Caco-2 (cell line): ENCODE measurements around the gene ESRRG. TPM values are rescaled to one million over a fixed set of nuclear protein-coding genes. Genes with fewer than 3 reads are reported as not detected.

Source experiments
- BruUV-seq: library from RNA; stranded (reverse); fragments of 400-500 nt; replicated peaks from 2 replicates; lab custom pipeline; 2021; lab: Mats Ljungman, UMichigan
- CTCF ChIA-PET: fragments of 300-600 bp; sonication (Branson Sonifier 250); formaldehyde crosslinking; loops from one replicate; lab custom pipeline; 2022; ENCODE audit warnings: antibody characterized with exemption; lab: Charles Lee
- POLR2A ChIA-PET: fragments of 300-600 bp; sonication (Branson Sonifier 250); formaldehyde crosslinking; loops from one replicate; lab custom pipeline; 2022; ENCODE audit warnings: antibody characterized with exemption; lab: Charles Lee
- DNase-seq, 2 experiments: peaks; one replicate each; pipeline versions ENCODE4 v3.0.0 to v3.0.0-alpha.2; 2020 to 2022
- H3K27me3 ChIP-seq: replicated peaks from 2 replicates; pipeline ENCODE4 v1.6.0; 2011; ENCODE audit warnings: low read length; ENCODE audit not compliant: control insufficient read depth, insufficient read depth
- H3K36me3 ChIP-seq: 2 replicates; pipeline ENCODE4 v1.5.1; 2011; ENCODE audit warnings: low read length; ENCODE audit not compliant: control insufficient read depth, insufficient read depth
- H3K4me1 ChIP-seq: fragments of 250-450 bp; sonication (Bioruptor Pico); 2 replicates; pipeline ENCODE4 v1.5.1; 2020; ENCODE audit warnings: mild to moderate bottlenecking
- H3K4me3 ChIP-seq: 2 replicates; pipeline ENCODE4 v1.5.1; 2011; ENCODE audit warnings: low read depth, mild to moderate bottlenecking, control low read depth, low read length
- H3K9me3 ChIP-seq: fragments of 250-450 bp; sonication (Bioruptor Pico); 2 replicates; pipeline ENCODE4 v1.5.1; 2020; ENCODE audit warnings: mild to moderate bottlenecking, moderate library complexity
- H3K27ac Mint-ChIP-seq: one replicate; pipeline ENCODE4 v1.8.0; 2022; ENCODE audit warnings: mixed read lengths; ENCODE audit not compliant: unreplicated experiment
- H3K27me3 Mint-ChIP-seq: one replicate; pipeline ENCODE4 v1.8.0; 2022; ENCODE audit warnings: mixed read lengths; ENCODE audit not compliant: insufficient read depth, unreplicated experiment
- H3K36me3 Mint-ChIP-seq: one replicate; pipeline ENCODE4 v1.8.0; 2022; ENCODE audit warnings: mild to moderate bottlenecking, mixed read lengths; ENCODE audit not compliant: insufficient read depth, unreplicated experiment
- H3K4me1 Mint-ChIP-seq: one replicate; pipeline ENCODE4 v1.8.0; 2022; ENCODE audit warnings: low read depth, mixed read lengths; ENCODE audit not compliant: unreplicated experiment
- H3K4me3 Mint-ChIP-seq: one replicate; pipeline ENCODE4 v1.8.0; 2022; ENCODE audit warnings: mild to moderate bottlenecking, moderate library complexity, mixed read lengths; ENCODE audit not compliant: unreplicated experiment
- H3K9me3 Mint-ChIP-seq: one replicate; pipeline ENCODE4 v1.8.0; 2022; ENCODE audit warnings: mixed read lengths; ENCODE audit not compliant: unreplicated experiment
- intact Hi-C: fragments of 100-400 bp; cut with micrococcal nuclease; formaldehyde crosslinking; loops from one replicate; pipeline ENCODE4 v1.10.0; 2022; ENCODE audit not compliant: unreplicated experiment
- total RNA-seq: library from RNA; stranded (reverse); gene quantifications from 2 replicates; pipeline ENCODE4 v1.2.3, GENCODE V29; 2022
- TF ChIP-seq, protein P1 (sequence below), 2 experiments: fragments of 200-600 bp in 1 of 2; IDR thresholded peaks; 1 replicate in 1 of 2; 2 replicates in 1 of 2; pipeline versions ENCODE4 v1.5.1 to v1.8.0; 2011 to 2022; ENCODE audit warnings: antibody characterized with exemption in 1 of 2, control low read depth in 1 of 2, inconsistent platforms in 1 of 2, low read depth in 1 of 2, low read length in 1 of 2, mild to moderate bottlenecking in 1 of 2, moderate library complexity in 1 of 2; ENCODE audit not compliant: insufficient read depth in 1 of 2, severe bottlenecking in 1 of 2, unreplicated experiment in 1 of 2

The ESRRG gene
- total RNA-seq, 1 experiment from 2014 or later = 6.6 TPM

DNA sequence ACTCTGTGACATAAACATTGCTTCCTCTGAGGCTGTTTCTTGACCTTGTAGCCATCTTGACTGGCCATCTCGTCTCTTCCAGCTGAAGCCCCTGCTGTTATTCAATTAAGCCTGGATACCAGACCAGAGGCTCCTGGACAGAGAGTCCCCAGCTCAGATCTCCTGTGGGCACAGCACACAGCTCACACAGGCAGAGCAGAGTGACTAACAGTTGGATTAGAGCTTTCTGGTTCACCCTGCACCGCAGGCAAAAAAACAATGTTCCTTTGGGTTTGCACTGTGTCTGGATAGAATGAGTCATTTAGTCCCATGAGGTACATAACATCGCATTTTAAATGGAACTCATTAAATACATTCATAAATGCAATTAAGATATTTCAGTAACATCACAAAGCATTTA, 266.5 kb downstream of the ESRRG start:
- Mint-ChIP-seq H3K27ac (no peak overlapping the region), H3K27me3 (no peaks in the 10 kb centered on the region), H3K36me3 (no peaks in the 10 kb centered on the region), H3K4me1 (peaks cover 37% of the 10 kb centered on the region), H3K9me3 (no peaks in the 10 kb centered on the region), H3K4me3 (no peak overlapping the region)
- DNase-seq = no peak
- Histone ChIP-seq H3K4me3 (no peak overlapping the region), H3K36me3 (no peaks in the 10 kb centered on the region), H3K4me1 (peaks cover 65% of the 10 kb centered on the region), H3K27me3 (no peaks in the 10 kb centered on the region), H3K9me3 (no peaks in the 10 kb centered on the region)
- TF ChIP-seq, protein P1, sequence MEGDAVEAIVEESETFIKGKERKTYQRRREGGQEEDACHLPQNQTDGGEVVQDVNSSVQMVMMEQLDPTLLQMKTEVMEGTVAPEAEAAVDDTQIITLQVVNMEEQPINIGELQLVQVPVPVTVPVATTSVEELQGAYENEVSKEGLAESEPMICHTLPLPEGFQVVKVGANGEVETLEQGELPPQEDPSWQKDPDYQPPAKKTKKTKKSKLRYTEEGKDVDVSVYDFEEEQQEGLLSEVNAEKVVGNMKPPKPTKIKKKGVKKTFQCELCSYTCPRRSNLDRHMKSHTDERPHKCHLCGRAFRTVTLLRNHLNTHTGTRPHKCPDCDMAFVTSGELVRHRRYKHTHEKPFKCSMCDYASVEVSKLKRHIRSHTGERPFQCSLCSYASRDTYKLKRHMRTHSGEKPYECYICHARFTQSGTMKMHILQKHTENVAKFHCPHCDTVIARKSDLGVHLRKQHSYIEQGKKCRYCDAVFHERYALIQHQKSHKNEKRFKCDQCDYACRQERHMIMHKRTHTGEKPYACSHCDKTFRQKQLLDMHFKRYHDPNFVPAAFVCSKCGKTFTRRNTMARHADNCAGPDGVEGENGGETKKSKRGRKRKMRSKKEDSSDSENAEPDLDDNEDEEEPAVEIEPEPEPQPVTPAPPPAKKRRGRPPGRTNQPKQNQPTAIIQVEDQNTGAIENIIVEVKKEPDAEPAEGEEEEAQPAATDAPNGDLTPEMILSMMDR (IDR thresholded peaks at IDR 0.05; ENCODE audit: insufficient read depth in 1 of 2, low read depth in 1 of 2, low read length in 1 of 2, severe bottlenecking in 1 of 2, unreplicated experiment in 1 of 2) = no peak
- intact Hi-C loops = loop anchor here (5.0 kb wide), 1 partner anchor 109 kb away; no protein-coding TSS in a partner anchor
- CTCF ChIA-PET = no interaction called here
- no TSS peak for BruUV-seq
- POLR2A ChIA-PET = no interaction called here

DNA sequence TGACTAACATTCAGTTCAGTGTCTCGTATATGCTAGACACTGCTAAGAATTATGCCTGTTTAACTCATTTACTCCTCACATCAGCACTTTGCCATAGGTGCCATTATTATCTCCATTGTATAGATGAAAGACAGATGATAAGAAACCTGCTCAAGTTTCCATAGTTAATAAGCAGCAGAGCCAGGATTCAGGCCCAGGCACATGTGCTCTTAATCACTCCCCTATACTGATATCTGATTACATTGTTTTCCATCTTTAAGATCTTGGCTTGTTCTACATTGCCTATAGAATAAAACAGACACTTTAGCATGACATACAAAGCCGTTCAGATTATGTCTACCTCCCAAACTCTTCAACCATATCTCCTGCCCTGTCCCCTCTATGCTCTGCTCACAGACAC, 269.5 kb downstream of the ESRRG start:
- DNase-seq = no peak
- CTCF ChIA-PET = no interaction called here
- no peak overlapping the region for H3K4me3 ChIP-seq
- H3K9me3 Mint-ChIP-seq = peaks cover 11% of the 10 kb centered on the region
- POLR2A ChIA-PET = no interaction called here
- no peaks in the 10 kb centered on the region for H3K9me3 ChIP-seq
- H3K4me1 ChIP-seq = peaks cover 39% of the 10 kb centered on the region
- H3K4me3 Mint-ChIP-seq = no peak overlapping the region
- no peaks in the 10 kb centered on the region for H3K27me3 ChIP-seq
- peaks cover 18% of the 10 kb centered on the region for H3K4me1 Mint-ChIP-seq
- intact Hi-C loops = no loop called here
- TF ChIP-seq, protein P1 (IDR thresholded peaks at IDR 0.05; ENCODE audit: insufficient read depth in 1 of 2, low read depth in 1 of 2, low read length in 1 of 2, severe bottlenecking in 1 of 2, unreplicated experiment in 1 of 2) = no peak
- H3K27me3 Mint-ChIP-seq = no peaks in the 10 kb centered on the region
- no peaks in the 10 kb centered on the region for H3K36me3 ChIP-seq
- H3K36me3 Mint-ChIP-seq = no peaks in the 10 kb centered on the region
- no peak overlapping the region for H3K27ac Mint-ChIP-seq
- no TSS peak for BruUV-seq
